Progenitor cell of endocrine pancreas (in vitro differentiated cells): ENCODE results near the gene EMC10. TPM values are rescaled to one million over a fixed set of nuclear protein-coding genes. Genes with fewer than 3 reads are reported as not detected.
A peak's percentile ranks its signal among the peaks of the same experiment; 100 is the strongest.

ENCODE experiments used
- DNase-seq: peaks from one replicate; pipeline ENCODE4 v3.0.0; 2021; ENCODE audit warnings: low spot score; ENCODE audit not compliant: unreplicated experiment
- H3K27ac Mint-ChIP-seq: 2 replicates; pipeline ENCODE4 v1.8.0; 2021; ENCODE audit warnings: mild to moderate bottlenecking, moderate library complexity, mixed read lengths
- H3K27me3 Mint-ChIP-seq: 2 replicates; pipeline ENCODE4 v1.8.0; 2021; ENCODE audit warnings: mixed read lengths
- H3K36me3 Mint-ChIP-seq: 2 replicates; pipeline ENCODE4 v1.8.0; 2022; ENCODE audit warnings: mixed read lengths; ENCODE audit not compliant: insufficient read depth
- H3K4me1 Mint-ChIP-seq: 2 replicates; pipeline ENCODE4 v1.8.0; 2021; ENCODE audit warnings: low read depth, mixed read lengths
- H3K4me3 Mint-ChIP-seq: 2 replicates; pipeline ENCODE4 v1.8.0; 2021; ENCODE audit warnings: low read depth, mild to moderate bottlenecking, moderate library complexity, mixed read lengths
- H3K9me3 Mint-ChIP-seq: 2 replicates; pipeline ENCODE4 v1.8.0; 2021; ENCODE audit warnings: low read depth, mixed read lengths
- CTCF ChIP-seq: fragments of 200-600 bp; sonication (generic); IDR thresholded peaks from one replicate; pipeline ENCODE4 v1.5.0; 2021; ENCODE audit warnings: antibody characterized with exemption, mild to moderate bottlenecking; ENCODE audit not compliant: unreplicated experiment
- total RNA-seq: library from RNA; stranded (reverse); gene quantifications from 2 replicates; pipeline ENCODE4 v1.2.1, GENCODE V29; 2021

EMC10 gene
- total RNA-seq, 1 donor from 2014 or later: 181 TPM

DNA sequence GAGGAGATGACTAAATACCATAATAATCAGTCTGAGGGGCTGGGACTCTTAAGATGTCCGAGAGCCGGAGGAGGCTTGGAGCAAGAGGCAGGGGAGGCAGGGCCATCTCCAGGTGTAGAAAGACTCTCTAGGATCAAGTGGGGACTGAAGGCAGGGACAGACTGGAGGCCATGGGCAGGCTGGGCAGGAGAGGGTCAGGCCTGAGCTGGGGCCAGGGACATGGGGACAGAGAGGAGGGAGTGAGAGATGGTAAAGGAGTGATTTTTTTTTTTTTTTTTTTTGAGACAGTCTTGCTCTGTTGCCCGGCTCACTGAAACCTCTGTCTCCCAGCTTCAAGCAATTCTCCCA is 32.5 kb downstream of the EMC10 start:
- Mint-ChIP-seq H3K4me3 (no peak overlapping the region), H3K9me3 (no peaks in the 10 kb centered on the region), H3K4me1 (peaks cover 6% of the 10 kb centered on the region), H3K36me3 (no peaks in the 10 kb centered on the region), H3K27me3 (no peaks in the 10 kb centered on the region), H3K27ac (no peak overlapping the region)
- no peak for DNase-seq
- no peak for TF ChIP-seq CTCF

- Mint-ChIP-seq H3K9me3 (no peaks in the 10 kb centered on the region), H3K27ac (no peak overlapping the region), H3K4me3 (no peak overlapping the region)
Observed at GRCh38 chr19:50509366-50509765, 33.1 kb downstream of the EMC10 start.

DNA sequence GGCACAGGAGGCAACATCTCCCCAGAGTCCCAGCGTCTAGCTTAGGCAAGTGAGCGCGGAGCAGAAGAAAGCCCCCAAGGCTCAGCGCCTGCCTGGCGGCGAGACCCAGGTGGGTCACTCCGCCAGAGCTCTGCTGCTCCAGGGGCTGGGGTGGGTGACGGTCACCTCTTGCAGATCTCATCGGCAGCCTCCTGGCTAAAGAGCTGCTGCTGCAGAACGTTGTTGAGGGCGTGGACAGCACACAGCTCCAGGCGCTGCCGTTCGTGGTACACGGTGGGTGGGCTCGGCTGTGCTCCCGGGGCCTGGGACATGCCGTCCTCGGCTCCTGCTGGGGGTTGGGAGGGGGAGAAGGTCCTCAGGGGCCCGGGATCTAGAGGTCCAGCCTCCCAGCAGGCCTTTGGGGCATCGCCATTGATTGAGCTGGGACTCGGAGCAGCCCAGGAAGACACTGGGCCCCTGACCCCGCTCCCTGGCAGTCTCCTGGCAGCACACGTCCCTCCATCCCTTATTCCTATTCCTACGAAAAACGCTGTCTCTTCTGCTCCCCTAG is 33.9 kb downstream of the EMC10 start:
- Mint-ChIP-seq H3K27ac (peak overlapping the region; percentile 92), H3K4me1 (peaks cover 6% of the 10 kb centered on the region), H3K9me3 (no peaks in the 10 kb centered on the region), H3K4me3 (peak overlapping the region; percentile 80), H3K27me3 (no peaks in the 10 kb centered on the region), H3K36me3 (no peaks in the 10 kb centered on the region)
- no peak for DNase-seq
- TF ChIP-seq CTCF: no peak

More at GRCh38 chr19:50509366-50509765, 33.1 kb downstream of the EMC10 start:
- H3K27me3 Mint-ChIP-seq: no peaks in the 10 kb centered on the region
- DNase-seq: no peak
- no peaks in the 10 kb centered on the region for H3K36me3 Mint-ChIP-seq
- H3K4me1 Mint-ChIP-seq: peaks cover 6% of the 10 kb centered on the region
- no peak for TF ChIP-seq CTCF

GRCh38 chr19:50510700-50511068 is 34.4 kb downstream of the EMC10 start:
- no peak for DNase-seq
- peaks cover 6% of the 10 kb centered on the region for H3K4me1 Mint-ChIP-seq
- no peak for TF ChIP-seq CTCF
- H3K9me3 Mint-ChIP-seq: no peaks in the 10 kb centered on the region
- H3K4me3 Mint-ChIP-seq: peak overlapping the region; percentile 80
- H3K27ac Mint-ChIP-seq: peak overlapping the region; percentile 92
- no peaks in the 10 kb centered on the region for H3K36me3 Mint-ChIP-seq
- no peaks in the 10 kb centered on the region for H3K27me3 Mint-ChIP-seq

DNA sequence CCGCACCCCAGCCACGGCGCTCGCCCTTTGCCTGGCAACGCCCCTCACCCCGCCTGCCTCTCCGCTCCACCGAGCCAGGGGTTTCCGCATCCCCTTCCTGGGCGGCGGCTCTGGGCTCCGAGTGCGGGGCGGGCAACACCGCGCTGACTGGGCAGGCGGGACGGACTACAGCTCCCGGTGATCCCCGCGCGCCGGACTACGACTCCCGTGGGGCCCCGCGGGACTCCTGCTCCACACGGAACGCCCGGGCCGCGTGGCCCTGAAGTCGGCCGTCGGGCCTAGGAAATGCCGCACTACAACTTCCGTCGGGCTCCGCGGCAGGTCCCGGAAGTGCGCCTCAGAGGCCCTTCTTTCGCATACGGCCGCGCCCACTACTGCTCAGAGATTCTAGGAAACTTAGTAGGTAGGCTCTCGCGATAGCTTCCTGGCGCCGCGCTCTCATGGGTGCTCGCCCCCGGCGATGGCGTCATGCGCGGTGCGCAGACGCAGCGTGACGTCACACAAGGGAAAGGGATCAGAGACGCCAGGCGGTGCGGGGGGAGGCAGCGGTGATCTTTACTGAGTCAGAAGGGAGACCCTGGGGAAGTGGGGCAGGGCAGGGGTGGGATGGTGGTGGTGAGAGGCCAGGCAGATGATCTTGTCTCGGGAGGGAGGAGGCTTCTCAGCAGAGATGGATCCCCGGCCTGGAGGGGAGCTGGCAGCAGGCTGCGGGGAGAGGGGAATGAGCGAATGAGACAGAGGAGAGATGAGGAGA is 34.9 kb downstream of the EMC10 start, which contains the start of gene JOSD2:
Gene JOSD2, minus strand, starts transcription at position 123 of the 754 bp plus-strand sequence. CDS start 760 bp downstream, outside the sequence.
- peak within 1 kb of the TSS; percentile 80 for H3K4me3 Mint-ChIP-seq
- H3K9me3 Mint-ChIP-seq: no peaks in the 10 kb centered on the region
- H3K36me3 Mint-ChIP-seq: no peaks in the 10 kb centered on the region
- peaks cover 6% of the 10 kb centered on the region for H3K4me1 Mint-ChIP-seq
- H3K27ac Mint-ChIP-seq: peak within 1 kb of the TSS; percentile 98
- DNase-seq: peak; percentile 90
- H3K27me3 Mint-ChIP-seq: no peaks in the 10 kb centered on the region
- TF ChIP-seq CTCF: no peak
